ENCODE results near the gene TNFSF15. TPM values are rescaled to one million over a fixed set of nuclear protein-coding genes. Genes with fewer than 3 reads are reported as not detected.

TNFSF15 gene
- total and polyA plus RNA-seq, 2 donors (not counting 1 experiment from before 2014, with no cell fraction given) = 0.03 TPM; not detected in 1

- CTCF ChIA-PET = no interaction called here
These were observed 46.3 kb upstream of the TNFSF15 start for GRCh38 chr9:114852050-114852594.

GRCh38 chr9:114851306-114851705 is 45.5 kb upstream of the TNFSF15 start:
- H3K4me3 Mint-ChIP-seq = no peak overlapping the region
- Histone ChIP-seq H3K27me3 (replicated peaks in 1 of 4; ENCODE audit: control extremely low read depth in 1 of 4, control insufficient read depth in 3 of 4, insufficient read depth in 4 of 4, low read length in 3 of 4) (peaks cover 0 to 2% (median 0%) of the 10 kb centered on the region in 4 experiments), H3K4me3 (ENCODE audit: control extremely low read depth in 1 of 5, extremely low read depth in 1 of 5, insufficient read depth in 1 of 5, low read depth in 2 of 5, low read length in 4 of 5) (no peak overlapping the region), H3K27ac (ENCODE audit: low read length in 2 of 2) (no peak overlapping the region), H2AFZ (ENCODE audit: insufficient read depth, low read depth, low read length, poor library complexity, severe bottlenecking) (no peak overlapping the region), H4K20me1 (ENCODE audit: control insufficient read depth, insufficient read depth, low read length, poor library complexity, severe bottlenecking) (no peaks in the 10 kb centered on the region), H3K9me3 (ENCODE audit: control extremely low read depth in 1 of 3, control insufficient read depth in 2 of 3, insufficient read depth in 1 of 3, low read length in 2 of 3) (no peaks in the 10 kb centered on the region), H3K79me2 (ENCODE audit: control insufficient read depth, insufficient read depth, low read length) (no peaks in the 10 kb centered on the region), H3K4me1 (ENCODE audit: control insufficient read depth in 2 of 2, insufficient read depth in 2 of 2, low read length in 2 of 2) (no peaks in the 10 kb centered on the region), H3K4me2 (replicated peaks; ENCODE audit: low read depth, low read length, poor library complexity, severe bottlenecking) (no peak overlapping the region), H3K36me3 (replicated peaks in 1 of 2; ENCODE audit: control extremely low read depth in 1 of 2, control insufficient read depth in 1 of 2, extremely low read depth in 1 of 2, insufficient read depth in 2 of 2, low read length in 1 of 2) (no peaks in the 10 kb centered on the region), H3K9ac (ENCODE audit: low read length) (no peak overlapping the region)
- intact Hi-C loops (cut with micrococcal nuclease) = no loop called here
- CTCF ChIA-PET = no interaction called here
- TF ChIP-seq EZH2 (IDR thresholded peaks at IDR 0.05; ENCODE audit: borderline replicate concordance, insufficient read depth, low read depth, low read length, poor library complexity, severe bottlenecking) (no peak), CTCF (IDR thresholded peaks at IDR 0.05) (no peak)
- ATAC-seq (ENCODE audit: low read depth) = no peak
- no peak for DNase-seq
- 40% methylated on average over 2 of the region's 3 CpGs for WGBS (ENCODE audit: insufficient coverage)
- H3K9me3 Mint-ChIP-seq (ENCODE audit: insufficient read depth) = no peaks in the 10 kb centered on the region
- H3K4me1 Mint-ChIP-seq = no peaks in the 10 kb centered on the region
- POLR2A ChIA-PET = no interaction called here
- H3K27me3 Mint-ChIP-seq = peaks cover 6% of the 10 kb centered on the region
- no peak overlapping the region for H3K27ac Mint-ChIP-seq

More at GRCh38 chr9:114852050-114852594, 46.3 kb upstream of the TNFSF15 start:
- POLR2A ChIA-PET = no interaction called here
- H3K9me3 Mint-ChIP-seq (ENCODE audit: insufficient read depth) = no peaks in the 10 kb centered on the region
- H3K4me3 ChIP-seq (ENCODE audit: control extremely low read depth in 1 of 5, extremely low read depth in 1 of 5, insufficient read depth in 1 of 5, low read depth in 2 of 5, low read length in 4 of 5) = no peak overlapping the region
- H3K9ac ChIP-seq (ENCODE audit: low read length) = no peak overlapping the region
- DNase-seq (no peak), ATAC-seq (ENCODE audit: low read depth) (no peak)
- peaks cover 0 to 2% (median 0%) of the 10 kb centered on the region in 4 experiments for H3K27me3 ChIP-seq (replicated peaks in 1 of 4; ENCODE audit: control extremely low read depth in 1 of 4, control insufficient read depth in 3 of 4, insufficient read depth in 4 of 4, low read length in 3 of 4)
- no peak overlapping the region for H2AFZ ChIP-seq (ENCODE audit: insufficient read depth, low read depth, low read length, poor library complexity, severe bottlenecking)
- no peaks in the 10 kb centered on the region for H3K36me3 ChIP-seq (replicated peaks in 1 of 2; ENCODE audit: control extremely low read depth in 1 of 2, control insufficient read depth in 1 of 2, extremely low read depth in 1 of 2, insufficient read depth in 2 of 2, low read length in 1 of 2)
- TF ChIP-seq CTCF (IDR thresholded peaks at IDR 0.05) (no peak), EZH2 (IDR thresholded peaks at IDR 0.05; ENCODE audit: borderline replicate concordance, insufficient read depth, low read depth, low read length, poor library complexity, severe bottlenecking) (no peak)
- 0% methylated on average over 1 of the region's 4 CpGs for WGBS (ENCODE audit: insufficient coverage)
- no peaks in the 10 kb centered on the region for H3K4me1 ChIP-seq (ENCODE audit: control insufficient read depth in 2 of 2, insufficient read depth in 2 of 2, low read length in 2 of 2)
- H3K9me3 ChIP-seq (ENCODE audit: control extremely low read depth in 1 of 3, control insufficient read depth in 2 of 3, insufficient read depth in 1 of 3, low read length in 2 of 3) = no peaks in the 10 kb centered on the region
- H3K4me1 Mint-ChIP-seq = no peaks in the 10 kb centered on the region
- no peak overlapping the region for H3K27ac Mint-ChIP-seq
- no peak overlapping the region for H3K4me3 Mint-ChIP-seq
- H3K79me2 ChIP-seq (ENCODE audit: control insufficient read depth, insufficient read depth, low read length) = no peaks in the 10 kb centered on the region
- H3K27me3 Mint-ChIP-seq = peaks cover 6% of the 10 kb centered on the region
- no peak overlapping the region for H3K27ac ChIP-seq (ENCODE audit: low read length in 2 of 2)
- no peaks in the 10 kb centered on the region for H4K20me1 ChIP-seq (ENCODE audit: control insufficient read depth, insufficient read depth, low read length, poor library complexity, severe bottlenecking)
- intact Hi-C loops (cut with micrococcal nuclease) = no loop called here
- H3K4me2 ChIP-seq (replicated peaks; ENCODE audit: low read depth, low read length, poor library complexity, severe bottlenecking) = no peak overlapping the region
